Midbrain (tissue), 1 donor: ENCODE data around the gene VEZF1.
A peak's percentile ranks its signal among the peaks of the same experiment; 100 is the strongest.
"Not testable (repeated sequence)": the region's sequence is repeated elsewhere in the genome, so short reads cannot be mapped to it uniquely, and the experiment has no call there.

ENCODE experiments used
- DNase-seq: peaks from one replicate; lab custom pipeline; 2025; lab: John Stamatoyannopoulos, UW

VEZF1 gene

GRCh38 chr17:57975044-57975443, 13.0 kb downstream of the VEZF1 start:
- no peak for DNase-seq

GRCh38 chr17:57974053-57974824, 13.8 kb downstream of the VEZF1 start:
- not testable (repeated sequence) for DNase-seq

GRCh38 chr17:57972151-57972550, 15.9 kb downstream of the VEZF1 start:
- no peak for DNase-seq

- no peak for DNase-seq
These were observed 16.5 kb downstream of the VEZF1 start for GRCh38 chr17:57971572-57971971.

GRCh38 chr17:57970710-57971109, 17.3 kb downstream of the VEZF1 start:
- no peak for DNase-seq

GRCh38 chr17:57968456-57968855, 19.6 kb downstream of the VEZF1 start:
- no peak for DNase-seq

GRCh38 chr17:57966875-57967274, 21.2 kb downstream of the VEZF1 start:
- no peak for DNase-seq

- no peak for DNase-seq
These were observed 21.8 kb downstream of the VEZF1 start for GRCh38 chr17:57966246-57966645.

GRCh38 chr17:57965521-57966160, 22.4 kb downstream of the VEZF1 start:
- no peak for DNase-seq

- no peak for DNase-seq
These were observed 24.9 kb downstream of the VEZF1 start for GRCh38 chr17:57963149-57963511.

- no peak for DNase-seq
These were observed 25.5 kb downstream of the VEZF1 start for GRCh38 chr17:57962279-57963148.

- DNase-seq: no peak
These were observed 28.1 kb downstream of the VEZF1 start for GRCh38 chr17:57959929-57960328.

GRCh38 chr17:57958391-57958790, 29.7 kb downstream of the VEZF1 start:
- DNase-seq: not testable (repeated sequence)

- no peak for DNase-seq
These were observed 30.2 kb downstream of the VEZF1 start for GRCh38 chr17:57957886-57958285.

- DNase-seq: no peak
These were observed 30.8 kb downstream of the VEZF1 start for GRCh38 chr17:57957120-57957850.

- DNase-seq: no peak
These were observed 31.5 kb downstream of the VEZF1 start for GRCh38 chr17:57956291-57957119.

- DNase-seq: peak; percentile 75
These were observed 32.7 kb downstream of the VEZF1 start, which contains the start of gene CUEDC1 for GRCh38 chr17:57955183-57955931. Gene CUEDC1, minus strand, starts transcription at chr17:57955412. Its CDS starts 69,848 bp downstream, at chr17:57885564.

- DNase-seq: peak; percentile 61
These were observed 33.5 kb downstream of the VEZF1 start for GRCh38 chr17:57954397-57955182.

GRCh38 chr17:57953705-57954396, 34.2 kb downstream of the VEZF1 start:
- no peak for DNase-seq
